Measurements from ENCODE around the gene ACYP2. TPM values are rescaled to one million over a fixed set of nuclear protein-coding genes. Genes with fewer than 3 reads are reported as not detected.

The ACYP2 gene
- total RNA-seq, 4 donors from 2014 or later, result 15.4 to 28.7 (median 22.7) TPM

- no peak for DNase-seq (ENCODE audit: extremely low spot score)
- intact Hi-C loops (cut with DNase I), result no loop called here
- peaks cover 0 to 8% (median 2%) of the 10 kb centered on the region in 4 donors for H3K4me1 ChIP-seq
- H3K4me3 ChIP-seq, result no peak overlapping the region
- no peaks in the 10 kb centered on the region for H3K27me3 ChIP-seq
- 71% methylated on average over 4 of the region's 4 CpGs for WGBS
- TF ChIP-seq EP300 (IDR thresholded peaks at IDR 0.05), result no peak
- no peak for TF ChIP-seq CTCF (IDR thresholded peaks at IDR 0.05)
- TF ChIP-seq POLR2AphosphoS5 (IDR thresholded peaks at IDR 0.05), result no peak
- no peak for TF ChIP-seq POLR2A (IDR thresholded peaks at IDR 0.05; ENCODE audit: low read depth)
- H3K9me3 ChIP-seq, result no peaks in the 10 kb centered on the region
- H3K36me3 ChIP-seq, result no peaks in the 10 kb centered on the region
- H3K27ac ChIP-seq (replicated peaks in 1 of 4), result no peak overlapping the region
Observed at GRCh38 chr2:54233832-54234649, 118.6 kb downstream of the ACYP2 start.

GRCh38 chr2:54237428-54237827, 122.0 kb downstream of the ACYP2 start:
- Histone ChIP-seq H3K27ac (replicated peaks in 1 of 4) (no peak overlapping the region), H3K9me3 (no peaks in the 10 kb centered on the region), H3K4me1 (peaks cover 15 to 33% (median 31%) of the 10 kb centered on the region in 4 donors), H3K36me3 (no peaks in the 10 kb centered on the region), H3K4me3 (no peak overlapping the region), H3K27me3 (no peaks in the 10 kb centered on the region)
- intact Hi-C loops (cut with DNase I), result no loop called here
- DNase-seq (ENCODE audit: extremely low spot score), result no peak
- 99% methylated on average over 2 of the region's 2 CpGs for WGBS
- TF ChIP-seq POLR2A (IDR thresholded peaks at IDR 0.05; ENCODE audit: low read depth) (no peak), CTCF (IDR thresholded peaks at IDR 0.05) (no peak), POLR2AphosphoS5 (IDR thresholded peaks at IDR 0.05) (no peak), EP300 (IDR thresholded peaks at IDR 0.05) (no peak)

- Histone ChIP-seq H3K9me3 (no peaks in the 10 kb centered on the region), H3K27ac (replicated peaks in 1 of 4) (peak overlapping the region; percentile 40 to 80 (median 76)), H3K4me3 (no peak overlapping the region), H3K36me3 (no peaks in the 10 kb centered on the region), H3K4me1 (peaks cover 15 to 33% (median 31%) of the 10 kb centered on the region in 4 donors), H3K27me3 (no peaks in the 10 kb centered on the region)
- WGBS, result 100% methylated on average over 1 of the region's 1 CpG
- TF ChIP-seq POLR2AphosphoS5 (IDR thresholded peaks at IDR 0.05), result no peak
- TF ChIP-seq POLR2A (IDR thresholded peaks at IDR 0.05; ENCODE audit: low read depth), result no peak
- TF ChIP-seq EP300 (IDR thresholded peaks at IDR 0.05), result no peak
- TF ChIP-seq CTCF (IDR thresholded peaks at IDR 0.05), result no peak
- no peak for DNase-seq (ENCODE audit: extremely low spot score)
- intact Hi-C loops (cut with DNase I), result no loop called here
Observed at GRCh38 chr2:54239427-54239826, 124.0 kb downstream of the ACYP2 start.

DNA sequence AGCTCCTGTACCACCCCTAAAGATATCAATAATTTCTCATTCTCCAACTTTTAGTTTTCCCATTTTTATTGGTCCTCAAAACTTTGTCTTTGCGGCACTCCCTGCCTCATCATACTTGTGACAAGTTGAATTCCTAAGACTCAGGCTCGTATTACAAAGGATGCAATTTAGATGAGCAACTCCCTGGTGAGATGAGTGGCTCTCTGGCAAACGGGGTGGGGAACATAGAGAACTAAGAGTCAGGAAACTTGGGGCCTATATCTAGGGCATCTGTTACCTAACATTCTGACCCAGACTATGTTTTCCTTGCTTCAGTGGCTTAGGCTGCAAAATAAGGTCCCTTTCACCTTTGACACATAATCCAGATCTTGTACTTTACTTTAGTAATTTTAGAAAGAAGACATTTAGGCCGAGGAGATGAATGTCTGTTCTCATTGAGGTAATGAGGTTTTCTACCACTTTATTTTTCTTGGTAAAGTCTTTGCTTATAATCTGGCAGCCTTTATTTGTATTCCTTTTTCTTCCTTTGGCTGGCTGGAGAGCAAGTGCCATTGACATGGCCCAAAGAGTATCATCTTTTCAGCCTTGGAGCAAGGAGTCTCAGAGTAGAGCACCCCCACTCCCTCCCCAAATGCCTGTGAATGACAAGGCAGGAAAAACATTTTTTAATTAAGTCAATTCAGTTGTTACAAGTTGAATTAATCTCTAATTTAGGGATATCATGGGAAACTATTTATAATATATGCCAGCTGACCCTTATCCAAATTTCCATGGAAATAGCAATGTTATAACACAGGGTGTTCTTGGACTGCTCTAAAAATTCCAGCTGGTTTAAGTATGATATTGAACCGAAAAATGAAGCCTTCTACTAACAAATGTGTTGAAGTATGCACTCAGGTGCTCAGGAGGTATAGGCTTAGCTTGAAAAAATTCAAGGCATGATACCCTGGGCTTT, 125.4 kb downstream of the ACYP2 start:
- intact Hi-C loops (cut with DNase I), result no loop called here
- no peaks in the 10 kb centered on the region for H3K36me3 ChIP-seq
- 34% methylated on average over 5 of the region's 5 CpGs for WGBS
- TF ChIP-seq CTCF (IDR thresholded peaks at IDR 0.05), result no peak
- TF ChIP-seq POLR2AphosphoS5 (IDR thresholded peaks at IDR 0.05), result peak in 1 of 2 donors; percentile 50
- H3K27me3 ChIP-seq, result no peaks in the 10 kb centered on the region
- peaks cover 15 to 33% (median 31%) of the 10 kb centered on the region in 4 donors for H3K4me1 ChIP-seq
- H3K27ac ChIP-seq (replicated peaks in 1 of 4), result peak overlapping the region; percentile 72 to 80 (median 76)
- no peak overlapping the region for H3K4me3 ChIP-seq
- DNase-seq (ENCODE audit: extremely low spot score), result no peak
- H3K9me3 ChIP-seq, result no peaks in the 10 kb centered on the region
